Neural cell (in vitro differentiated cells): ENCODE results near the gene DHCR24.

Experiments used
- CTCF ChIP-seq: fragments of 450-650 bp; IDR thresholded peaks from 2 replicates; pipeline ENCODE4 v1.5.1; 2014; ENCODE audit warnings: antibody characterized with exemption, mild to moderate bottlenecking, moderate library complexity; ENCODE audit not compliant: poor library complexity, severe bottlenecking
- POLR2AphosphoS5 ChIP-seq: IDR thresholded peaks from 2 replicates; pipeline ENCODE4 v1.6.1; 2012
- SMC3 ChIP-seq: fragments of 450-650 bp; conservative IDR thresholded peaks from 2 replicates; pipeline ENCODE4 v1.6.1; 2014; ENCODE audit warnings: antibody characterized with exemption, mild to moderate bottlenecking, moderate library complexity; ENCODE audit not compliant: poor library complexity
- TAF1 ChIP-seq: IDR thresholded peaks from 2 replicates; pipeline ENCODE4 v1.6.1; 2012; ENCODE audit warnings: low read depth

GRCh38 chr1:54833121-54833520 lies 53.9 kb downstream of the DHCR24 start:
- TF ChIP-seq TAF1: no peak
- no peak for TF ChIP-seq CTCF
- TF ChIP-seq POLR2AphosphoS5: no peak
- TF ChIP-seq SMC3: no peak
